ENCODE measurements around the gene PBX1.

The PBX1 gene

GRCh38 chr1:164660775-164661174, 101.8 kb downstream of the PBX1 start:
- TF ChIP-seq CTCF (IDR thresholded peaks at IDR 0.05; ENCODE audit: low read length) (no peak; the same call in 1 of the 2 replicates), EZH2 (optimal IDR thresholded peaks at IDR 0.05; ENCODE audit: low read depth, low read length) (no peak), EZH2phosphoT487 (IDR thresholded peaks at IDR 0.05; ENCODE audit: low read length) (no peak)
- H3K27me3 ChIP-seq (replicated peaks; ENCODE audit: insufficient read depth, low read length), result no peaks in the 10 kb centered on the region
- H3K79me2 ChIP-seq (ENCODE audit: low read length), result 0 out of 2 replicates have a peak, but pooled peaks cover 6% of the 10 kb centered on the region
- peak overlapping the region; percentile 39 for H3K9ac ChIP-seq (ENCODE audit: low read length)
- no peaks in the 10 kb centered on the region for H3K9me3 ChIP-seq (replicated peaks; ENCODE audit: insufficient read depth, low read length)
- peak overlapping the region; percentile 83 for H3K27ac ChIP-seq (ENCODE audit: low read length)
- no peaks in the 10 kb centered on the region for H4K20me1 ChIP-seq (ENCODE audit: insufficient read depth, low read length)
- H3K4me1 ChIP-seq (ENCODE audit: low read length), result peaks cover 49% of the 10 kb centered on the region
- peak overlapping the region; percentile 22; the same call in 1 of the 2 replicates for H2AFZ ChIP-seq (ENCODE audit: low read length)
- peak overlapping the region; percentile 46 for H3K4me2 ChIP-seq (ENCODE audit: low read depth, low read length)
- H3K36me3 ChIP-seq (replicated peaks; ENCODE audit: insufficient read depth, low read length), result no peaks in the 10 kb centered on the region
- no peaks in the 10 kb centered on the region for H3K9me2 ChIP-seq (replicated peaks; ENCODE audit: insufficient read depth, low read length)
- H3K4me3 ChIP-seq (ENCODE audit: low read length), result no peak overlapping the region; the same call in 1 of the 2 replicates
- peak; percentile 49 for DNase-seq
- peaks cover 22% of the 10 kb centered on the region for H3F3A ChIP-seq (ENCODE audit: insufficient read depth, low read length)

GRCh38 chr1:164662462-164662861, 103.5 kb downstream of the PBX1 start:
- H3K27me3 ChIP-seq (replicated peaks; ENCODE audit: insufficient read depth, low read length), result no peaks in the 10 kb centered on the region
- H3K27ac ChIP-seq (ENCODE audit: low read length), result no peak overlapping the region
- no peak overlapping the region for H3K9ac ChIP-seq (ENCODE audit: low read length)
- H3K4me3 ChIP-seq (ENCODE audit: low read length), result no peak overlapping the region
- H3K36me3 ChIP-seq (replicated peaks; ENCODE audit: insufficient read depth, low read length), result no peaks in the 10 kb centered on the region
- H3K9me2 ChIP-seq (replicated peaks; ENCODE audit: insufficient read depth, low read length), result no peaks in the 10 kb centered on the region
- H2AFZ ChIP-seq (ENCODE audit: low read length), result no peak overlapping the region
- no peaks in the 10 kb centered on the region for H4K20me1 ChIP-seq (ENCODE audit: insufficient read depth, low read length)
- peaks cover 24% of the 10 kb centered on the region for H3F3A ChIP-seq (ENCODE audit: insufficient read depth, low read length)
- no peaks in the 10 kb centered on the region for H3K9me3 ChIP-seq (replicated peaks; ENCODE audit: insufficient read depth, low read length)
- H3K4me2 ChIP-seq (ENCODE audit: low read depth, low read length), result no peak overlapping the region
- no peak for TF ChIP-seq EZH2phosphoT487 (IDR thresholded peaks at IDR 0.05; ENCODE audit: low read length)
- TF ChIP-seq CTCF (IDR thresholded peaks at IDR 0.05; ENCODE audit: low read length), result no peak
- no peak for TF ChIP-seq EZH2 (optimal IDR thresholded peaks at IDR 0.05; ENCODE audit: low read depth, low read length)
- H3K4me1 ChIP-seq (ENCODE audit: low read length), result peaks cover 45% of the 10 kb centered on the region
- H3K79me2 ChIP-seq (ENCODE audit: low read length), result 0 out of 2 replicates have a peak, but pooled peaks cover 6% of the 10 kb centered on the region
- DNase-seq, result no peak

GRCh38 chr1:164662955-164663354, 104.0 kb downstream of the PBX1 start:
- 0 out of 2 replicates have a peak, but pooled peaks cover 6% of the 10 kb centered on the region for H3K79me2 ChIP-seq (ENCODE audit: low read length)
- peaks cover 50% of the 10 kb centered on the region for H3K4me1 ChIP-seq (ENCODE audit: low read length)

More at GRCh38 chr1:164662955-164663354, 104.0 kb downstream of the PBX1 start:
- Histone ChIP-seq H2AFZ (ENCODE audit: low read length) (no peak overlapping the region), H3K27me3 (replicated peaks; ENCODE audit: insufficient read depth, low read length) (no peaks in the 10 kb centered on the region), H3F3A (ENCODE audit: insufficient read depth, low read length) (peaks cover 29% of the 10 kb centered on the region), H3K9ac (ENCODE audit: low read length) (no peak overlapping the region), H3K9me3 (replicated peaks; ENCODE audit: insufficient read depth, low read length) (no peaks in the 10 kb centered on the region), H3K36me3 (replicated peaks; ENCODE audit: insufficient read depth, low read length) (no peaks in the 10 kb centered on the region), H4K20me1 (ENCODE audit: insufficient read depth, low read length) (no peaks in the 10 kb centered on the region), H3K9me2 (replicated peaks; ENCODE audit: insufficient read depth, low read length) (no peaks in the 10 kb centered on the region), H3K4me3 (ENCODE audit: low read length) (no peak overlapping the region), H3K4me2 (ENCODE audit: low read depth, low read length) (no peak overlapping the region), H3K27ac (ENCODE audit: low read length) (no peak overlapping the region)
- TF ChIP-seq EZH2 (optimal IDR thresholded peaks at IDR 0.05; ENCODE audit: low read depth, low read length), result no peak
- no peak for TF ChIP-seq EZH2phosphoT487 (IDR thresholded peaks at IDR 0.05; ENCODE audit: low read length)
- TF ChIP-seq CTCF (IDR thresholded peaks at IDR 0.05; ENCODE audit: low read length), result no peak
- no peak for DNase-seq
